Measurements from ENCODE around the gene TTYH3.

- TF ChIP-seq CTCF (IDR thresholded peaks at IDR 0.05) (no peak), POLR2AphosphoS5 (IDR thresholded peaks at IDR 0.05; ENCODE audit: insufficient read depth in 1 of 2, low read depth in 1 of 2) (no peak)
Observed at GRCh38 chr7:2646336-2646679, 14.5 kb downstream of the TTYH3 start.

All from vagina (tissue), 2 donors.